K562 (cell line): ENCODE results near the gene ANXA1.

Source experiments
- CBX5 ChIP-seq: IDR thresholded peaks from 2 replicates; pipeline ENCODE4 v1.6.1; 2014; ENCODE audit warnings: low read depth, borderline replicate concordance
- SIN3A ChIP-seq, 2 experiments: fragments of 150-350 bp in 1 of 2; IDR thresholded peaks; 2 replicates each; pipeline ENCODE4 v1.6.1; 2011 to 2016; ENCODE audit warnings: borderline replicate concordance in 2 of 2, low read depth in 2 of 2, low read length in 2 of 2, mild to moderate bottlenecking in 2 of 2, moderate library complexity in 2 of 2; ENCODE audit not compliant: control insufficient read depth in 1 of 2

GRCh38 chr9:73202980-73203379 lies 51.3 kb downstream of the ANXA1 start:
- TF ChIP-seq CBX5 (no peak), SIN3A (IDR thresholded peaks at IDR 0.05; ENCODE audit: borderline replicate concordance in 2 of 2, control insufficient read depth in 1 of 2, low read depth in 2 of 2, low read length in 2 of 2) (no peak)
